Transverse colon (tissue), 4 donors: ENCODE data around the gene SMAD3.

ENCODE experiments used
- CTCF ChIP-seq, 5 experiments: fragments of 200-600 bp in 3 of 5; fragments of 450-650 bp in 2 of 5; sonication (generic) in 3 of 5; IDR thresholded peaks; 1 replicate in 2 of 5; 2 replicates in 3 of 5; pipeline ENCODE4 v1.5.1; 2016 to 2017; ENCODE audit warnings: antibody characterized with exemption in 5 of 5, inconsistent platforms in 3 of 5, mild to moderate bottlenecking in 2 of 5, moderate library complexity in 1 of 5
- EP300 ChIP-seq: sonication (generic); formaldehyde crosslinking; IDR thresholded peaks from one replicate; pipeline ENCODE4 v1.6.1; 2017; ENCODE audit warnings: antibody characterized with exemption, low read depth
- POLR2A ChIP-seq: fragments of 450-650 bp; IDR thresholded peaks from one replicate; pipeline ENCODE4 v1.6.1; 2016; ENCODE audit warnings: antibody characterized with exemption, mild to moderate bottlenecking, moderate library complexity
- POLR2AphosphoS5 ChIP-seq, 3 donors: sonication (generic); formaldehyde crosslinking; IDR thresholded peaks; one replicate each; pipeline ENCODE4 v1.6.1; 2016; ENCODE audit warnings: antibody characterized with exemption in 3 of 3

GRCh38 chr15:67228286-67228685 lies 162.9 kb downstream of the SMAD3 start:
- no peak for TF ChIP-seq CTCF (IDR thresholded peaks at IDR 0.05)
- TF ChIP-seq EP300 = no peak
- TF ChIP-seq POLR2A = no peak
- TF ChIP-seq POLR2AphosphoS5 (IDR thresholded peaks at IDR 0.05) = no peak
